PC-3 (cell line): ENCODE results near the gene EARS2.

Source experiments
- CTCF ChIP-seq: fragments of 300-600 bp; sonication (generic); conservative IDR thresholded peaks from 2 replicates; pipeline ENCODE4 v1.5.1; 2017; ENCODE audit warnings: antibody characterized with exemption, low read depth, mild to moderate bottlenecking, low read length
- EZH2 ChIP-seq: fragments of 300-600 bp; sonication (generic); IDR thresholded peaks from one replicate; pipeline ENCODE4 v1.6.1; 2017; ENCODE audit warnings: antibody characterized with exemption, mild to moderate bottlenecking, low read length; ENCODE audit not compliant: unreplicated experiment

DNA sequence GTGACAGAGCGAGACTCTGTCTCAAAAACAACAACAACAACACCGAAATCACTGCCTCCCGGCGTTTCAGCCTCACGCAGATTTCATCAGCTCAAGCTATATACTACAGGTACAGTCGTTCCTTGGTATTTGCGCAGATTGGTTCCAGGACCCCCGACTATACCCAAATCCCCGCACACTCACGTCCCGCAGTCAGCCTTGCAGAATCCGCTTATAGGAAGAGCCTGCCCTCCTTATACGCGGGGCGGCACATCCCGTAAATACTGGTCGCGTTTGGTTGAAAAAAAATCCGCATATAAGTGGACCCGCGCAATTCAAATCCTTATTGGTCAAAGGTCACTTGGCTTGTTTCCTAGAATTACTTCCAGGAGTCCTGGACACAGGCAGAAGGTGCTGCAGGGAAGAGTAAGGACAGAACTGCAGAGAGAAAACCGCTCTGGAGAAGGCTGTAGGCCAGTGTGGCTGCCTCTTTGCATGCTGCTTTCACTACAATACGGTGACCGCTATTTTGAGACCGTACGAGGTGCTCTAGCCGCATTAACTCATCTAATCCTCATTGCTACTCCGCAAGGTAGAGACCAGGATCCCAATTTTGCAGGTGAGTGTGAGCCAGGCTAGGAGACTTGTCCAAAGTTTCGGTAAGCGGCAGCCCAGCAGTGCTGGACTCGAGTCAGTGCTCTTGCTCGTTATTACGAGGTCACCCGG, 38.2 kb upstream of the EARS2 start:
- TF ChIP-seq CTCF (no peak), EZH2 (no peak)
